DMS114 treated with DMSO at 0.1 percent for 48 hours (cell line): ENCODE results near the gene CDH15.
"Not testable (repeated sequence)": the region's sequence is repeated elsewhere in the genome, so short reads cannot be mapped to it uniquely, and the experiment has no call there.

Experiments used
- DNase-seq: peaks from one replicate; lab custom pipeline; 2025; ENCODE audit not compliant: unreplicated experiment; lab: John Stamatoyannopoulos, UW

Gene CDH15

GRCh38 chr16:89155851-89156739 is 15.5 kb upstream of the CDH15 start:
- no peak for DNase-seq

- DNase-seq, result no peak
Measured at GRCh38 chr16:89156740-89157645, 14.6 kb upstream of the CDH15 start.

- DNase-seq, result no peak
Measured at GRCh38 chr16:89157778-89158177, 13.8 kb upstream of the CDH15 start.

- DNase-seq, result no peak
Measured at GRCh38 chr16:89159066-89159849, 12.3 kb upstream of the CDH15 start.

- no peak for DNase-seq
Measured at GRCh38 chr16:89159850-89160354, 11.6 kb upstream of the CDH15 start.

- no peak for DNase-seq
Measured at GRCh38 chr16:89160977-89161701, 10.4 kb upstream of the CDH15 start.

- no peak for DNase-seq
Measured at GRCh38 chr16:89161763-89162713, 9.5 kb upstream of the CDH15 start.

GRCh38 chr16:89163297-89163696 is 8.3 kb upstream of the CDH15 start:
- no peak for DNase-seq

GRCh38 chr16:89164436-89164835 is 7.1 kb upstream of the CDH15 start:
- DNase-seq, result no peak

- no peak for DNase-seq
Measured at GRCh38 chr16:89164847-89165680, 6.5 kb upstream of the CDH15 start.

- not testable (repeated sequence) for DNase-seq
Measured at GRCh38 chr16:89165681-89165979, 5.9 kb upstream of the CDH15 start.

GRCh38 chr16:89166696-89167424 is 4.7 kb upstream of the CDH15 start:
- no peak for DNase-seq

- peak; percentile 10 for DNase-seq
Measured at GRCh38 chr16:89167425-89167941, 4.1 kb upstream of the CDH15 start.

- DNase-seq, result no peak
Measured at GRCh38 chr16:89168381-89169189, 3.0 kb upstream of the CDH15 start.

GRCh38 chr16:89169778-89170177 is 1.8 kb upstream of the CDH15 start:
- no peak for DNase-seq

- no peak for DNase-seq
Measured at GRCh38 chr16:89170346-89171215, 967 bp upstream of the CDH15 start.
